HG02759 (cell line): ENCODE data around the gene HOXA10.

Experiments used
- ATAC-seq: cut with Tn5 transposase; IDR thresholded peaks from one replicate; pipeline ENCODE4 v1.9.1; 2021; ENCODE audit warnings: mild to moderate bottlenecking, moderate library complexity; ENCODE audit not compliant: unreplicated experiment

Gene HOXA10

DNA sequence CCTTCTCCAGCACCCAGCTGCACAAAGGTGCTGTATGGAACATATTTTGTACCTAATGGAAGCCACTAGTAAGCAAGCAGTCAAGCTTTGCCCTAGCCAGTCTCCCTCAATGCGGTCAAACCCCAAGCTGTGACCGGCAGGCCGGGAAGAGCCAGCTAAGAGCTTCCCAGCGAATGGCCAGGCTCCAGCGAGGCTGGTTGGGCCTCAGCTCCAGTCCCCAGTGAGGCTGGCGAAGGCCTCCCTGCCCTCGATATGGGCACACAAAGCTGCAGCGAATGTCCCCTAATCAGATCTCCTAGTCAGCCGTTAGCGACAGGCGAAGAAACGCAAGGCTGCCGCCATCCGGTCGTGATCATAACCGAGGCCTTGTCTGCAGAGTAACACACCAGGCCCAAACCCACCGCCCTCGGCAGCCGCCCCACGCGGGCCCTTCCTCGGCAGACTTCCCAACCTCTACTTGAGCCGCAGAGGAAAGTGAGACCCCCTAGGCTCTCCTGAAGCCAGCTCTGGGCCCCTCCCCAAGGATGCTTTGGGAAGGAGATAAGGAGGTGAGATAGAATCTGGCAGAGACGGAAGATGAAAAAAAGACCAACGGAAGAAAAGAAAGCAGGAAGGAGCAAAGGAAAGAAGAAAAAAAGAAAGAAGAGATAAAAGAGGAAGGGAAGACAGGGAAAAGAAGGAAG is 5.7 kb downstream of the HOXA10 start:
- ATAC-seq: no peak

DNA sequence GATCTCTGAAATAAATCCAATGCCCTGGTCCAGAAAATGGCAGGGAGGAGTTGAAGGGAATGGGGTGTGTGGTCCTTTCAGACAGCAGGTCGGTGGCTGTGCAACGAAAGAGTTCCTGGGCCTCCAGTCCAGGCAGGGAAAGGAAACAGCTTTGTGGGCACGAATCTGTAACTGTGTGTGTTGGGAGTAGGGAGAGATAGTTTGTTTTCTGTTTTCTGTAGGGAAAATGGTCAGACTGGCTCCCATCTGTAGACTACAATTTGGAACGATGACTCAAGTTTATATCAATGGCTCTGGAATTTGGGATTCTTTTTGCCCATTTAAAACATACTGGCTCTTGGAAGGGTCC is 6.2 kb downstream of the HOXA10 start:
- no peak for ATAC-seq

DNA sequence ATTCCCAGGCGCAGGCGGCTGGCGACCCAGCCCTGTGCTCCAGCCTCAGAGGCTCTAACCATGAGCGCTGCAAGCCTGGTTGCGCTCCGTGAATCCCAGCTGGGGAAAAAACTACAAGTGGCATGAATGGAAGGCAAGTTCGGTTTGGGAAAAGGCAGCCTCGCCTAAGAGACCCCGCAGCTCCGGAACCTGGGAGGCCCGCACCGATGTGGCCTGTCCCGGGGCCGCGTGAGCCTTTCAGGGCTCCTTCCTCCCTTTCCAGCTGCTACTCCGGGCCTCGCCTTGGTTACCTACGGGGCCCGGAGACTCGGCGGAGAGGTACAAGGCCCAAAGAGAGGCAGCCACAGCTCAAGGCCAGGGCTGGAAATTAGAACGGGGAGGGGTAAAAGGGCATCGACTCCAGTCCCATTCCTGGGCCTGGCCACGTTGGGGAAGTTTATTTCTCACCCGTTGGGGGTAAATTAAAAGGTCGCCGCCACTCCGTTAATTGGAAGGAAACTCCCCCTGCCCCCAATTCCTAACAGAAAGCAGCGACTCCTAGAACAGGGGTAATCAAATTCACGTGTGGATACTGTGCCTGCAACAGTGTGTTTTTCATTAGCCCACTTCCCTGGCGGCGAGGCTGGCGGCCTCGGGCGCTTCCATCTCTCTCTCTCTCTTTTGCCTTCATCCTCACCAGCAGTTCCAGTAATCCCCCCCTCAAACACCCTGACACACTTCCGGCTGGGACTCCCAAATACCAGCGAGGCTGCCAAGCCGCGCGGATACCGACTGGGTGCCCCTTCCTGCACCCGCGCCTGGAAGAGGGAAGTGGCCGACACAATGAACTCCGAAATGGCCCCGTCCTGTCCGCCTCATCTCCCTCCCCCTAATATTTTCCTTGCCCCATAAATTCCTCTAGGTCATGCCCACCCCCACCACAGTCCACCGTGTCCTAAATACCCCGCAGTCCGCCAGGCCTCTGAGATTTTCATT is 7.3 kb downstream of the HOXA10 start:
- no peak for ATAC-seq

DNA sequence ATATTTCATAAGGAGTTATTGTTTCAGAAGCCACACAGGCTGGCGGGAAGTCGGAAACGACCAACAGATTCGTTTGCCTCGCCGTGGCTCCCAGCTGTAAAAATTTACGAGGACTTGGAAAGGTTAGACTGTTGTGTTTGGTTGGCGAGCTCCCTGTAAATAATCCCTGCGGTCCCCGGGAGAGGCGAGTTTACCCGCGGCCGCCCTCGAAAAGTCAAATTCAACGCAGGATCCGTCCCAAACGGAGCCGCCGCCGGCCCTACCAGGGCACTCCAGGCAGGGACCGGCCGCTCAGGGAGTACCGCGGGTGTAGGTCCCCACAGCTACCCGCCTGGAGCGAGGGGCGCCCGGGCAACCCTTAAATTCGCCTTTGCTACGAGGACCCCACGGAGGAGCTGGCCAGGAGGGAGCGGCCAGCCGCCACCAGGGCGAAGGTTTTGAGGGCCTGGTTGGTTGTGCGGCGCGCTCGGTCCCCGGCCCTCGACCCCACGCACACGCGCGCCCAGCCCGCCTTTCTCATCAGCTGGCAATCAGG is 8.1 kb downstream of the HOXA10 start:
- ATAC-seq: no peak

DNA sequence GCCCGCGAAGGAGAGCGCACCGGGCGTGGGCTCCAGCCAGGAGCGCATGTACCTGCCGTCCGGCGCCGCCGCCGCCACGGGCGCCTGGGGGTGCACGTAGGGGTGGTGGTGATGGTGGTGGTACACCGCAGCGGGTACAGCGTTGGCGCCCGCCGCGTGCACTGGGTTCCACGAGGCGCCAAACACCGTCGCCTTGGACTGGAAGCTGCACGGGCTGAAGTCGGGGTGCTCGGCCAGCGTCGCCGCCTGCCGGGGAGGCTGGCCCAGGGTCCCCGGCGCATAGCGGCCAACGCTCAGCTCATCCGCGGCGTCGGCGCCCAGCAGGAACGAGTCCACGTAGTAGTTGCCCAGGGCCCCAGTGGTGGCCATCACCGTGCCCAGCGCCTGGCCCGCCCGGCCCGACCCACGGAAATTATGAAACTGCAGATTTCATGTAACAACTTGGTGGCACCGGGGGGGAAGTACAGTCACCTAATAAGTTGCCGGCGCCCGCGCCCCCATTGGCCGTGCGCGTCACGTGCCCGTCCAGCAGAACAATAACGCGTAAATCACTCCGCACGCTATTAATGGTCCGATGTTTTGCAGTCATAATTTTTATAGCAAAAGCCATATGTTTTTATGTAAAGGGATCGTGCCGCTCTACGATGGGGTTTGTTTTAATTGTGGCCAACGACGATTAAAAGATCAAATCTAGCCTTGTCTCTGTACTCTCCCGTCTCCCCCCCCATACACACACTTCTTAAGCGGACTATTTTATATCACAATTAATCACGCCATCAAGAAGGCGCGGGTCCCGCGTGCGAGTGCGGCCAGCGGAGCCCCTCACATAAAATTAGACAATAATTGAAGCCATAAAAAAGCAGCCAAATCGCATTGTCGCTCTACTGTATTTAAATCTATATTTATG is 8.8 kb downstream of the HOXA10 start, which contains the start of gene HOXA9:
TSS of gene HOXA9 (minus strand) at position 449 of the 907 bp plus-strand sequence. CDS start at position 369, 80 bp downstream.
- no peak for ATAC-seq

DNA sequence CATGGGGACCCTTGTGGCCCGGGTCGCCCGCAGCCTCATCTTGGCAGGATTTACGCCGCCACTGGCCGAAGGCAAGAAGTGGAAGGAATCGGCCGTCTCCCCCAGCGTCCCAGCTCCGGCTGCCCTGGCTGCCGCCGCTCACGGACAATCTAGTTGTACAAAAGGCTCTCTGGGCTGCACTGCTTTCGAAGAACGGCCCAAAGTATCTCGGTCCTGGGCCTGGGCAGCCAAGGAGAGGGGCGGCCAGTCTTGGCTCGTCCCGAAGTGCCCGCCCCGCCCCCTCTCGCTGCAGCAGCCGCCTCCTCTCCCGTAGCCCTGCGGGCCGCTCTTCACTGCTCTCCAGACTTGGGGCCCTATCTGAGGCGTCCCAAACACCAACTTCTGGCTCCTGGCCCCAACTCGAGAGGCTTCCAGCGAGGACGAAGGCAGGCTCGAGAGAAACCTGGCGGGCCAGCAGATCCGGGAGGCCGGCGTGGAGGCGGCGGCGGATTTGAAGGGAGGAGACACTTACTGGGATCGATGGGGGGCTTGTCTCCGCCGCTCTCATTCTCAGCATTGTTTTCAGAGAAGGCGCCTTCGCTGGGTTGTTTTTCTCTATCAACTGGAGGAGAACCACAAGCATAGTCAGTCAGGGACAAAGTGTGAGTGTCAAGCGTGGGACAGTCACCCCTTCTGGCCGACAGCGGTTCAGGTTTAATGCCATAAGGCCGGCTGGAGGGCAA is 9.6 kb downstream of the HOXA10 start:
- no peak for ATAC-seq

DNA sequence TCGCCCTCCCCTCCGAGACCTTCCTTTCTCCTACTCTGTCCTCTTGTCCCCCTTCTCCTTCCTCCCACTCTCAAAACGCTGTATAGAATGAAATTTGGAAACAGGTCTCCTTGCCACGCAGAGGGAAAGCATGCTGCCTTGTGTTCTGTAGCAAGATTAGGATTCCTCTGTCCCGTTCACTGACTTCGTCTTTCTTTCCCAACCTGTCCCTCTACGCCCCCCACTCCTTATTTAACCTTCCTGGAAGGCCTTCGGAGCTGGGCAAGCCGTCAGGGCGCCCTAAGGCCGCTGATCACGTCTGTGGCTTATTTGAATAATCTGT is 10.1 kb downstream of the HOXA10 start:
- ATAC-seq: no peak

DNA sequence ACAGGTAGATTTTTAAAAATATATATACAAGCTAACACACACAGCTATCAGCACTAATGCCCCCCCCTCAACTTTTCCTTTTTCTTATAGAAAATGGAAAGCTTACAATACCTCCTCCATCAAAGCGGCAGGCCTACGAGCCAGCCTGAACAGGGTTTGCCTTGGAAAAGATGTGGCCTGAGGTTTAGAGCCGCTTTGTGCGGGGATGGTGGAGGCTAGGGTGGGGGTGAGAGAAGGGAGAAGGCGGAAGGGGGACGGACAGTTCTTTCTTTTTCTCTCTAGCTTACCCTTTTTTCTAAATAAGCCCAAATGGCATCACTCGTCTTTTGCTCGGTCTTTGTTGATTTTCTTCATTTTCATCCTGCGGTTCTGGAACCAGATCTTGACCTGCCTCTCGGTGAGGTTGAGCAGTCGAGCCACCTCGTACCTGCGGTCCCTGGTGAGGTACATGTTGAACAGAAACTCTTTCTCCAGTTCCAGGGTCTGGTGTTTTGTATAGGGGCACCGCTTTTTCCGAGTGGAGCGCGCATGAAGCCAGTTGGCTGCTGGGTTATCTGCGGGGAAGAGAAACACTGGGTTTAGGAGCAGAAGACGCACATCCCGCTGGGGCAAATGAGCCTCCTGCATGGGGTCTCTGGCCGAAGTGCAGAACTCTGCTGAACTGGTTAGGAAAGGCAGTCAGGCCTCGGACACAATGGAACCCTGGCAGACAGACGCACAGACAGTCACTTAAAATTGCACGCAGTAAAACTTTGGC is 10.7 kb downstream of the HOXA10 start:
- ATAC-seq: no peak

DNA sequence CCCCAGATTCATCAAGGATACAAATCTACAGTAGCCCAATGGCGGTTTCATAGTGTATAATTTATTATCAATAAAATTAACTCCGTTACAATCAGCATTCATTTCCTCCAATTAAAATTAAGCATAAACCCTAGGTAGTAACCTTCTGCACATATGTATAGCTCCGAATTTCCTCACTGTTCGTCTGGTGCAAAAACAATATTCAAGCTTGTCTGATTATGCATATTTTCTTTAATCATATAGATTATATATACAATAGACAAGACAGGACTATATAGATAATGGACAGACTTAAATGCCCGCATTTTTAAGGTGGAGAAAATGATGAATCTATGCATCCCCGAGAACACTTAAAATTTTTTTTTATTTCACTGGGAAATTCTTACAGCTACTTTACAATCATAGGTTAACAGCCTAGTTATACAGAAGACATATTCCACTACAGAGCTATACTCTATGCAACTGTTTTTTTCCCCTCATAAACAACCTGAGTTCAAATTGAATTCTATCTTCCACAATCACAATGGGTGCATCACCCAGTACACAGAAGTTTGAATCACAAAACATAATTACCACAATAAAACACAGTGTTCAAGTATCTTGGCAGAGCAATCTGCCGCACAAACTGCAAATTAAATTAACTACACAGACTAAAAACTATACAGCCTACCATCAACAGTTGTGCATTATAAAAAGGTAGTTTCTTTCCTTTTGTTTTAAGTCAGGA is 11.4 kb downstream of the HOXA10 start:
- no peak for ATAC-seq

DNA sequence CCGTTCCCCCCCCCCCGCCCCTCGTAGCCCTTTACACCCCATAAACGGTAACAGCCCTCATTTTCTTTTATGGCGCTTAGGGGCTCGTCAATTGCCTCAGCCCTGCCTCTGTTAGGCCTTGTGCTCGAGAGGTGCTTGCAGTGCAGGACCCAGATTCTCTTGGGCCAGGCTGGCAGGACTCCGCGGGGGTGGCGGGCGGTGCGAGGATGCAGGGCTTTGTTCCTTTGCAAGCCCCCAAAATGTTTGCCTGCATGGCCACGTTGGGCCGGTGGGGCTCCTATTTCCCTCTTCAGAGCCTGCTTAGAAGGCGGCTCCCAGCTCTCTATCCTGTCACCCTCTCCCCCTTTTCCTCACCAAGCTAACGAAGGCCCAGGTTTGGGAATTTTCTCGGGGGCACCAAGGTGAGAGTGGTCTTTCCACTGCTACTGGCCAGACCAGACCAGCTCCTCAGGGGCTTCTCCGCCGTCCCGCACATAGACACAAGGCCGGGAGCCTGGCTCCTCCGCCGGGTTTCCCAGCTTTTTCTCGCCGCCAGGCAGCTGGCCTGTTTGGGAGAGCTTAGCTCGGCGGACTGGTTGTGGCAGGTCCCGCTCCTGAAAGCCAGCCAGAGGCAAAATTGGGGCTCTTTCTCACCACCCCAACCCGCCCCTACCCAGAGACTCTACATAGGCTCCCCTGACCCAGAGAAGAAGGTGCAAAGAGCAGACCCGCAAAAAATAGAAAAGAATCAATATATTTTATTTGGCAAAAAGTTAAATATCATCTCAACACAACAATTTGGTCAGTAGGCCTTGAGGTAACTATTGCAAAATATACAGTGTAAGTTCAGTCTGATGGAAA is 12.2 kb downstream of the HOXA10 start:
- no peak for ATAC-seq

DNA sequence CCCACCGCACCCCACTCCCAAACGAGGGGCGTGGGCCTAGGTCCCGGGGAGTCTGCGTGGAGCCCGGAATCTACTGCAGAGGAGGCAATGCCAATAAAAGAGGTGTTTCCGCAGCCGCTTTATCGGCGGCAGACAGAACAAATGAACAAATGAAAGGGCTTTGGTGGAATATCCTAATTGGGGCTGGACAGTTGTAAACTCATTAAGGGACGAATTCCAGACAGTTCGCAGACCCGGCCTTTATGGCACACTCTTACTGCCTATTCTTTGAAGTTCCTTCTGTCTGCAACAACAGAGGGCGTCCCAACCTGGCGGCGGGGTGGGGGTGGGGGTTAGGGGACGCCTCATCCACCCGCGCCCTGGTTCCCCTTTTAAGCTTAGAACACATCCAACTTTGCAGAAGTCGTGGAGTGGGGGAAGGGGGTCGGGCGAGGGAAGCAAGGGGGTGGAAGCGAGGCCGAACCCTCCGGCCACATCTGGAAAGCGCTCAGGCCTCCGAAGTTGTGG is 12.9 kb downstream of the HOXA10 start:
- ATAC-seq: no peak

DNA sequence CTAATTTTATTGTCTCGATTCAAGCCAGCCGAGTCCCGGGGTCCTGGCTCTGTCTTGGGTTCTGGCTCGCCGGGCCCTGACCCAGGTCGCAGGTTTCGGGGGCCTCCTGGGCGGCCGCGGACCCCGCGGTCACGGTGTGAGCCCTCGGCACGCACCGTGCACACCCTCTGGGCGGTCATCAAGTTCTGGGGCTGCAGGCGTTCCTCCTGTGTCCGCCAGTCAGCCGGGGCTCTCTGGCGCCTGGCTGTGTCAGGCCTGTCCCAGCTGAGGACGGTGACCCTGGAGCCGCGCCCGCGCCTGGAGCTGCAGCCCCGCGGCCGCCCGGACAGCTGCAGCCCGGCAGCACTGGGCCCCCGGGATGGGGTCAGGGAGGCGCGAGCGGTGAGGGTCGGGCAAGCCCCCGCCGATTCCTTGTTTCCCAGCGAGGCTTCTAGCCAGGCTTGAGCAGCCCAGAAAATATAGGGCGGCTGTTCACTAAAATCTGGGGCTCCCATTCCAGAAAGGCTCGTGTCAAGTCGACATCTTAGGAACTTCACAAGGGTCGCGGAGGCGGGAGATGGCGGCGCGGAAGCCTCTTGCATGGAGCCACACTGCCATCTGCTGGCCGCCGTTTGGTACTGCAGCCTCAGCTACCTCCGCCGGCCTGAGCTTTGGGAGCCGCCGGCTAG is 13.4 kb downstream of the HOXA10 start:
- peak; percentile 72 for ATAC-seq

DNA sequence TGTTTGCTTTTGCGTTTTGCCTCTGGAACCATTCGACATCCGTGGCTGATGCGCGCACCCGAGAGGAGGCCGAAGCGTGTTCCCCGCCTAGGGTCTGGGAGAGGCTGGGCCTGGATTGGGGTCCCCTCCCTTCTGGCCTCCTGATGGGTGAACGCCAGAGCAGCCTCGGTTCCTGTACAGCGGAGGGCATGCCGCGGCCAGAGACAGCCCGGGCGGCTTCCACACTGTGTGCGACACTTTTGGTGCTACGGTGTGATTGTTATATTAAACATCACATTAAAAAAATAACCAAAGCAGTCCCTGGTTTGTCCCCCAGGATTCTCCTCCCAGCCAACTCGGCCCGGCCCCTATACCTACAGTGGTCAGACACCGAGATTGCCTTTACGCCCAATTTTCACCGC is 14.0 kb downstream of the HOXA10 start:
- ATAC-seq: no peak

DNA sequence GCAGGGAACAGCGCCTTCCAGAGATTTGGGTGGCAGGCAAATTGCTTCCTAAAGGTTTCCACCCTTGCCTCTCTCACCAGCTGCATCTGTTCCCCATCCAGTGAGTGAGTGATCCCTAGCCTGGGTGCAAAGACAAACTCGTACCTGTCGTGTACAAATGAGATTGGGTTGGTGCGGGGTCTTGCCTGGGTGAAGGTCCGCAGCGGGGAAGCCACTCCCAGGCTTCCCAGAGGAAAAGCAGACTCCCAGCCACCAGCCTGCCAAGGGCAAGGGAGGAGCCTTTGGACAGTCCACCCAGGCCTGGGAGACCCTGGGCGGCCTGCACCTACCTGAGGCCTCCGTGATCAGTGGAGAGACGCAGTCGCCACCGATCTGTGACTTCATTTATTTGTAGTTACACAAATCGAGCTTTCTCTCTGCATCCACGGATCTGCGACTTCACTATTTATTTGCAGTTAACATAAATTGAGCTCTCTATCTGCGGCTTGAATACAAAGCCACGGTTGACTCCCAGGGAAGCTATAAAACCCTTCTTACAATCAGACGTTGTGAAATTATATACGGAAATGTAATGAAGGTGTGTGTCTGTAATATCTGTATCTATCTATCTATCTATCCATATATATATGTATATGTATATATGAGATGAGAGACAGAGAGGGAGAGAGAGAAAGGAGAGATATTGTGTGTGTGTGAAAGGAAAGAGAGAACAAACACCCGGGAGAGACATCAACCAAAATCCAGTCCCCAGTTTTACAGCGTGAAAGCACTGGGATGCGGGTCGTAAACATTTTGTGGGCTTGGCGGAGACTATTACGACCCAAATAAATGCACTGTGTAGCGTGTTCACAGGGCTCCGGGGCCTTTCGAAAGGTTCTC is 14.6 kb downstream of the HOXA10 start:
- no peak for ATAC-seq

DNA sequence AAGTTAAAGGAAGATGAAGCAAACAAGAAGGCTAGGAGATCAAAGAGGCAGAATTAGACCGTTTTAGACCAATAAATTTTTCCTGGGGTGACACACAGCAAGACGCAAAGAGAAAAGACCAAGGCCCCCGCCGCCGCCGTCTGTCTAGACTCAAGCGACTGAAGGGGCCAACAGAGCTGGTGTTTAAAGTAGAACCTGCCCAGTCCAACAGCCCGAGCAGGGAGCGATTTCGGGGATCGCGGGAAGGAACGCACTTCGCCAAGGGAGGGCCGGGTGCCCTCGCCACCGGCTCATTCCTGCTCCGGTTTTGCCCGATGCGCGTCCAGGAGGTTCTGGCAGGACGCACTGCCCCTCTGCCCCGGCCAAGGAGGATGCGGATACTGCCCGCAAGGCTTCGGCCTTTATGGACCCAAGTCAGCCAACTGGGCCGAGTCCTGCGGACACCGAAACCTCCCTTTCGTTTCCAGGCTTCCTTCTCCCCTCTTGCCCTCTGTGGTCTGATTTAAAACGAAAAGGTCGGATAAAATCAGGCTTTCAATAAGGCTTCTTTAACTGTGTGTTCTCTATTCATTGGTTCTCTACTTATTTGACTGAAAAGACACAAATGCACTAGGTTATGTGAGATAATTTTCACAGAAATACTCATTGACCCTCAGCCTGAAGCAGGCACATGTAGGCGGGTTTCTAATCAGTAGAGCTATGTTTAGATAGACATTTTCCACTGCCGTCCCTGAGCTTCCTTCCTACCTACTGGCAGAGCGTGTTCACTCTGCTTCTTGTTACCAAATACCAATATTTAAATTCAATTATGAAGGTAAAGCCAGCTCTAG is 15.5 kb downstream of the HOXA10 start:
- no peak for ATAC-seq
